Measurements from ENCODE around the gene PPT2. TPM values are rescaled to one million over a fixed set of nuclear protein-coding genes. Genes with fewer than 3 reads are reported as not detected.

The PPT2 gene
- total and polyA plus RNA-seq, 2 donors (not counting 1 experiment from before 2014, with no cell fraction given): 13.7 to 37.3 TPM

DNA sequence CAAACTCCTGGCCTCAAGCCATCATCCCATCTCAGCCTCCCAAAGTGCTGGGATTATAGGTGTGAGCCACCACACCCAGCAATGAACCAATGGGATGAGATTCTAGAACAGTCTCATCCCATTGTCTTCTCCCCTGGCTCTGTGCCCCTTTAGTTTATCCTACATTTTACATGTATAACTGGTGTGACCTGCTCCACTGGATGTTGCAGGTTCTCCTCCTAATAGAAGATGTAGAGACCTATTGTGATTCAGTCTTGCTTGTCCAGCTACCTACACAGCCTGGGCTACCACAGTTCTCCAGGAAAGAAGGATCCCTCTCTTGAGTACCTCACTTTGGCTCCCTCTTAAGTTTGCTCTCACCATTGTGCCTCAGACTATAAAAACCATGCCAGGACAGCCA lies 21.8 kb upstream of the PPT2 start:
- H4K20me1 ChIP-seq (ENCODE audit: control insufficient read depth, extremely low read depth, insufficient read depth, low read length): no peaks in the 10 kb centered on the region
- no peaks in the 10 kb centered on the region for H3K36me3 ChIP-seq (ENCODE audit: control insufficient read depth, insufficient read depth, low read length)
- peaks cover 10% of the 10 kb centered on the region for H3K79me2 ChIP-seq (ENCODE audit: control insufficient read depth, insufficient read depth, low read length)
- no peaks in the 10 kb centered on the region for H3K27me3 ChIP-seq (ENCODE audit: control insufficient read depth, insufficient read depth, low read length)
- no peak overlapping the region for H2AFZ ChIP-seq (ENCODE audit: low read length)
- no peak overlapping the region for H3K27ac ChIP-seq (ENCODE audit: insufficient read depth, low read length)
- H3K9ac ChIP-seq (ENCODE audit: insufficient read depth, low read length): no peak overlapping the region
- no peaks in the 10 kb centered on the region for H3K9me3 ChIP-seq (ENCODE audit: control insufficient read depth, insufficient read depth, low read depth, low read length)
- peaks cover 8% of the 10 kb centered on the region for H3K4me1 ChIP-seq (ENCODE audit: control insufficient read depth, extremely low read depth, insufficient read depth, low read length)
- no peak overlapping the region for H3K4me3 ChIP-seq (replicated peaks in 1 of 4; ENCODE audit: control extremely low read depth in 1 of 4, insufficient read depth in 1 of 4, low read depth in 3 of 4, low read length in 4 of 4)
- DNase-seq (ENCODE audit: low read depth in 2 of 2): no peak
- no peak overlapping the region for H3K4me2 ChIP-seq (ENCODE audit: extremely low read depth, insufficient read depth, low read length)
- TF ChIP-seq CTCF (conservative IDR thresholded peaks at IDR 0.05 in 1 of 2, IDR thresholded peaks at IDR 0.05 in 1 of 2; ENCODE audit: low read depth in 1 of 2, low read length in 2 of 2) (no peak), EZH2 (IDR thresholded peaks at IDR 0.05; ENCODE audit: low read length, missing control alignments) (no peak)

DNA sequence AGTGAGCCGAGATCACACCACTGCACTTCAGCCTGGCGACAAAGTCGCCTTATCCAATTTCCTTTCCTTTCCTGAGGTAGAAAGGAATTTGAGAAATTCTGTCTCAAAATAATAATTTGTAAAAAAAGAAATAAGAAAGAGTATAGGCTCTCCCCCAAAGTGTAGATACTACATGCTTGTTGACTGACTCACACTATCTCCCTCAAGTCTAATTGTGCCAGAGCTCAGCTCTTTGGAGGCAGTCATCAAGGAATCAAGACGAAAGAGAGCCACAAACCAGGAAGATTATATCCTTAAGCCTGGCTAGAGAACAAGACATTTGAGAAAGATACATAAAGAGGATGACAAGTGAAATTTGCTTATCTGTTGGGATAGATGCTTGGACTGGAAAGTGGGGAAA lies 20.2 kb upstream of the PPT2 start:
- H3K27ac ChIP-seq (ENCODE audit: insufficient read depth, low read length): no peak overlapping the region
- H3K4me3 ChIP-seq (replicated peaks in 1 of 4; ENCODE audit: control extremely low read depth in 1 of 4, insufficient read depth in 1 of 4, low read depth in 3 of 4, low read length in 4 of 4): no peak overlapping the region
- TF ChIP-seq CTCF (conservative IDR thresholded peaks at IDR 0.05 in 1 of 2, IDR thresholded peaks at IDR 0.05 in 1 of 2; ENCODE audit: low read depth in 1 of 2, low read length in 2 of 2) (no peak), EZH2 (IDR thresholded peaks at IDR 0.05; ENCODE audit: low read length, missing control alignments) (no peak)
- no peak overlapping the region for H3K4me2 ChIP-seq (ENCODE audit: extremely low read depth, insufficient read depth, low read length)
- DNase-seq (ENCODE audit: low read depth in 2 of 2): peak in 1 of 2 donors; percentile 51
- no peaks in the 10 kb centered on the region for H3K27me3 ChIP-seq (ENCODE audit: control insufficient read depth, insufficient read depth, low read length)
- H3K4me1 ChIP-seq (ENCODE audit: control insufficient read depth, extremely low read depth, insufficient read depth, low read length): peaks cover 4% of the 10 kb centered on the region
- H3K79me2 ChIP-seq (ENCODE audit: control insufficient read depth, insufficient read depth, low read length): peaks cover 3% of the 10 kb centered on the region
- no peak overlapping the region for H3K9ac ChIP-seq (ENCODE audit: insufficient read depth, low read length)
- H2AFZ ChIP-seq (ENCODE audit: low read length): no peak overlapping the region
- no peaks in the 10 kb centered on the region for H4K20me1 ChIP-seq (ENCODE audit: control insufficient read depth, extremely low read depth, insufficient read depth, low read length)
- no peaks in the 10 kb centered on the region for H3K36me3 ChIP-seq (ENCODE audit: control insufficient read depth, insufficient read depth, low read length)
- no peaks in the 10 kb centered on the region for H3K9me3 ChIP-seq (ENCODE audit: control insufficient read depth, insufficient read depth, low read depth, low read length)

DNA sequence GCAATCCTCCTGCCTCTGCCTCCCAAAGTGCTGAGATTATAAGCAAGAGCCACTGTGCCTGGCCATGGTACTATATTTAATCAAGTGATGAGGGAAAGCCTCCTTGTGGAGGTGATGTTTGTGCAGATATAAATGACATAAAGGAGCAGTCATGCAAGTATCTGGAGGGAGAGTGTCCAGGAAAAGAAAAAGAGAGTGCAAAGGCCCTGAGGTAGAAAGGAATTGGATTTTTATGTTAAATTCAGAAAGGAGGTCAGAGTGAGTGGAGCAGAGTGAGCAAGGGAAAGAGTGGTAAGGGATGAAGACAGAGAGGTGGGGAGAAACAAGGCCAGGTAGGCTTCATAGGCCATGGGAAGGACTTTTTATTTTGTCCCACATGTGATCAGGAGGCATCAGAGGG lies 16.5 kb upstream of the PPT2 start:
- no peaks in the 10 kb centered on the region for H3K79me2 ChIP-seq (ENCODE audit: control insufficient read depth, insufficient read depth, low read length)
- H3K9me3 ChIP-seq (ENCODE audit: control insufficient read depth, insufficient read depth, low read depth, low read length): no peaks in the 10 kb centered on the region
- H4K20me1 ChIP-seq (ENCODE audit: control insufficient read depth, extremely low read depth, insufficient read depth, low read length): no peaks in the 10 kb centered on the region
- DNase-seq (ENCODE audit: low read depth in 2 of 2): no peak
- H3K27ac ChIP-seq (ENCODE audit: insufficient read depth, low read length): no peak overlapping the region
- H3K27me3 ChIP-seq (ENCODE audit: control insufficient read depth, insufficient read depth, low read length): no peaks in the 10 kb centered on the region
- H3K4me1 ChIP-seq (ENCODE audit: control insufficient read depth, extremely low read depth, insufficient read depth, low read length): no peaks in the 10 kb centered on the region
- H3K4me2 ChIP-seq (ENCODE audit: extremely low read depth, insufficient read depth, low read length): no peak overlapping the region
- TF ChIP-seq EZH2 (IDR thresholded peaks at IDR 0.05; ENCODE audit: low read length, missing control alignments): no peak
- TF ChIP-seq CTCF (conservative IDR thresholded peaks at IDR 0.05 in 1 of 2, IDR thresholded peaks at IDR 0.05 in 1 of 2; ENCODE audit: low read depth in 1 of 2, low read length in 2 of 2): no peak
- H3K9ac ChIP-seq (ENCODE audit: insufficient read depth, low read length): no peak overlapping the region
- no peak overlapping the region for H3K4me3 ChIP-seq (replicated peaks in 1 of 4; ENCODE audit: control extremely low read depth in 1 of 4, insufficient read depth in 1 of 4, low read depth in 3 of 4, low read length in 4 of 4)
- no peak overlapping the region for H2AFZ ChIP-seq (ENCODE audit: low read length)
- no peaks in the 10 kb centered on the region for H3K36me3 ChIP-seq (ENCODE audit: control insufficient read depth, insufficient read depth, low read length)

Measured in fibroblast of lung (primary cell).